ENCODE data around the gene MMS19.

DNA sequence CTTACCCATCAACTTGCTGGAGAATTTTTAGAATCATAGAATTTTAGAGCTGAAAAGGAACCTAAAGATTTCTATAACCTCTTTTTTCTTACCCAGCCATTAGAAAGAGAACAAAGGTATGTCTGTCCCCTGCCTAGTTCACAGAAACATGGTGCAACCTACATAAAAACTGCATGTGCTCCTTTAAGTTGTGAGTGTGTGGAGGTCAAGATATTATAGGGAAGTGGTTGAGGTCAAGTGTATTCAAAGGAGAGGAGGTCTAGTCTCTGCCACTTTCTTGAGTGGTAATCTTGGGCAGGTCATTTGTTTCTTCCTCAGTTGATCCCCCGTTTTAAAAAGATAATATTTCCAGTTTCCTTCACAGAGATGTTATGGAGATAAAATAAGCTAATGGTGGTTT is 6.9 kb upstream of the MMS19 start:
- TF ChIP-seq CTCF (conservative IDR thresholded peaks at IDR 0.05; ENCODE audit: low read depth, low read length): no peak
- TF ChIP-seq EZH2 (IDR thresholded peaks at IDR 0.05; ENCODE audit: borderline replicate concordance, low read depth, low read length, poor library complexity, severe bottlenecking): no peak

Measured in A673 (cell line).